NB4 (cell line): ENCODE data around the gene ZNF79.

Source experiments
- DNase-seq: peaks from one replicate; pipeline ENCODE4 v3.0.0; 2010; ENCODE audit warnings: low read depth
- H3K4me3 ChIP-seq: one replicate; pipeline ENCODE4 v1.5.1; 2011; ENCODE audit warnings: mild to moderate bottlenecking, low read depth, low read length, moderate library complexity
- MYC ChIP-seq: IDR thresholded peaks from 2 replicates; pipeline ENCODE4 v1.6.1; 2011; ENCODE audit warnings: low read depth, low read length
- POLR2A ChIP-seq: IDR thresholded peaks from 2 replicates; pipeline ENCODE4 v1.6.1; 2011; ENCODE audit warnings: mild to moderate bottlenecking; ENCODE audit not compliant: insufficient read length; ENCODE audit errors: extremely low read depth
- TF ChIP-seq, protein P1 (sequence below): IDR thresholded peaks from 2 replicates; pipeline ENCODE4 v1.6.1; 2011; ENCODE audit warnings: low read depth, low read length
- TF ChIP-seq, protein P2 (sequence below): IDR thresholded peaks from one replicate; pipeline ENCODE4 v1.5.1; 2012; ENCODE audit warnings: low read depth, low read length

The ZNF79 gene

DNA sequence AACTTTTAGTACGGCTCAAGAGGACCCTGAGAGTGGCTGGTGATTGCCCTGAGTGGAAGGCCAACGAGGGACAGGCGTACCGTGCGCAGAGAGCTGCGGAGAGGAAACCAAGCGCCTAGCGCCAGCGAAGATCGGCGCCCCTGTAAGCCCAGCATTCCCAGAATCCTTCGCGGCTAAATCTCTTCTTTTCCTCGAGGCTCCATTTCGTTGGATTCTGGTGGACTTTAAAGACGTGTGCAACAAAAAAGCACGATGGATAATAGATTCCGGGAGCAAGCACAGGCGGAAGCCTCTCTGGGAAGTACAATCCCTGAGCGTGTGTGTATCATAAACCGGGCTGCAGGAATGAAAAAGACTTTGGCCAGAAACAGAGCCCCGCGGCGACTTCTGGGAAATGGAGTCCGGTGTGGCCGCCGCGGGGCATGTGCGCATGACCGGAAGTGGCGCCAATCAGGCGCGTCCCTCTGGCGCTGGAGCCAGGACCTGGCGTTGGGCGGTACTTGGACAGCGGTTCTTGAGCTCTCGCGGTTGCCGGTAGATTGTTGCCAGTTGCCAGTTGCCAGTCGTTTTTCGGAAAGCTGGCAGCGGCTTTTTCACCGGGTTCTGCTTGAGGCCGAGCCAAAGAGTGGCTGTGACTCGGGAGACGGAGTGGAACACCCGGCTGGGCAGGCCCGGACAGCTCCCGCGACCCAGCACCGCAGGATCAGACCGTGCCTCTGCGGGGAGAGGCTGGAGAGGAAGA, at the start of gene ZNF79:
Gene ZNF79, plus strand, starts transcription at position 449 of the 742 bp plus-strand sequence. CDS start 406 bp downstream, outside the sequence.
- DNase-seq: peak; percentile 92
- TF ChIP-seq, protein P1, sequence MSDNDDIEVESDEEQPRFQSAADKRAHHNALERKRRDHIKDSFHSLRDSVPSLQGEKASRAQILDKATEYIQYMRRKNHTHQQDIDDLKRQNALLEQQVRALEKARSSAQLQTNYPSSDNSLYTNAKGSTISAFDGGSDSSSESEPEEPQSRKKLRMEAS: peak; percentile 74
- TF ChIP-seq, protein P2, sequence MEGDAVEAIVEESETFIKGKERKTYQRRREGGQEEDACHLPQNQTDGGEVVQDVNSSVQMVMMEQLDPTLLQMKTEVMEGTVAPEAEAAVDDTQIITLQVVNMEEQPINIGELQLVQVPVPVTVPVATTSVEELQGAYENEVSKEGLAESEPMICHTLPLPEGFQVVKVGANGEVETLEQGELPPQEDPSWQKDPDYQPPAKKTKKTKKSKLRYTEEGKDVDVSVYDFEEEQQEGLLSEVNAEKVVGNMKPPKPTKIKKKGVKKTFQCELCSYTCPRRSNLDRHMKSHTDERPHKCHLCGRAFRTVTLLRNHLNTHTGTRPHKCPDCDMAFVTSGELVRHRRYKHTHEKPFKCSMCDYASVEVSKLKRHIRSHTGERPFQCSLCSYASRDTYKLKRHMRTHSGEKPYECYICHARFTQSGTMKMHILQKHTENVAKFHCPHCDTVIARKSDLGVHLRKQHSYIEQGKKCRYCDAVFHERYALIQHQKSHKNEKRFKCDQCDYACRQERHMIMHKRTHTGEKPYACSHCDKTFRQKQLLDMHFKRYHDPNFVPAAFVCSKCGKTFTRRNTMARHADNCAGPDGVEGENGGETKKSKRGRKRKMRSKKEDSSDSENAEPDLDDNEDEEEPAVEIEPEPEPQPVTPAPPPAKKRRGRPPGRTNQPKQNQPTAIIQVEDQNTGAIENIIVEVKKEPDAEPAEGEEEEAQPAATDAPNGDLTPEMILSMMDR: no peak
- peak; percentile 40; the same call in 1 of the 2 replicates for TF ChIP-seq MYC
- peak; percentile 46 for TF ChIP-seq POLR2A
- peak within 1 kb of the TSS; percentile 86 for H3K4me3 ChIP-seq

DNA sequence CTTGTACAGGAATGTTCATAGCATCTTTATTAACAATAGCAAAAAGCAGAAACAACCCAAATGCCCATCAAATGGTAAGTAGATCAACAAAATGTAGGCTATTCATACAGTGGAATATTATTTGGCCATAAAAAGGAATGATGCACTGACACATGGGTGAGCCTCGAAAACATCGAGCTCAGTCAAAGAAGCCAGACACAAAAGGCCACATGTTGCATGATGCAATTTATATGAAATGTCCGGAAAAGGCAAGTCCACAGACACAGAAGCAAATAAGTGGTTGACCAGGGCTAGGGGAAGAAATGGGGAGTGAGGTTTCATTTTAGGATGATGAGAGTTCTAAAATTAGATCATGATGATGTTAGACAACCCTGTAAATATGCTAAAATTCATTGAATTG, 43.7 kb upstream of the ZNF79 start:
- TF ChIP-seq, protein P1: no peak
- no peak for TF ChIP-seq POLR2A
- TF ChIP-seq, protein P2: no peak
- no peak for DNase-seq
- H3K4me3 ChIP-seq: no peak overlapping the region

DNA sequence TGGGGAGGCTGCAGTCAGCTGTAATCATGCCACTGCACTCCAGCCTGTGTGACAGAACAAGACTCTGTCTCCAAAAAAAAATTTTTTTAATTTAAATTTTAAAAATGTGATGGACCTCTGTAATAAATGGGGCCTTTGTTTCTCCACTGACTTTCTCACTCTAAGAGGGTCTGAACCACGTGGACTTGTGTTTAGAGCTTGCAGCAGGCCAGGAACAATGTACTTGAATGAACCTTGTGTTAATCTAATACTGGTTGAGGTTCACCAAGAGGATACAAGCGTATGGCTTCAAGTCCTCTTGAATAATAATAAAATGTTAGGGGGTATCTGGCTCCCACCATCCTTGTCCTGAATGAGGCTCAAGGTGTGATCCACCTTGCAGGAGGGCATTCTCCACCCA, 41.6 kb upstream of the ZNF79 start:
- no peak for DNase-seq
- no peak overlapping the region for H3K4me3 ChIP-seq
- TF ChIP-seq, protein P2: no peak
- no peak for TF ChIP-seq POLR2A
- TF ChIP-seq, protein P1: no peak
- no peak for TF ChIP-seq MYC

DNA sequence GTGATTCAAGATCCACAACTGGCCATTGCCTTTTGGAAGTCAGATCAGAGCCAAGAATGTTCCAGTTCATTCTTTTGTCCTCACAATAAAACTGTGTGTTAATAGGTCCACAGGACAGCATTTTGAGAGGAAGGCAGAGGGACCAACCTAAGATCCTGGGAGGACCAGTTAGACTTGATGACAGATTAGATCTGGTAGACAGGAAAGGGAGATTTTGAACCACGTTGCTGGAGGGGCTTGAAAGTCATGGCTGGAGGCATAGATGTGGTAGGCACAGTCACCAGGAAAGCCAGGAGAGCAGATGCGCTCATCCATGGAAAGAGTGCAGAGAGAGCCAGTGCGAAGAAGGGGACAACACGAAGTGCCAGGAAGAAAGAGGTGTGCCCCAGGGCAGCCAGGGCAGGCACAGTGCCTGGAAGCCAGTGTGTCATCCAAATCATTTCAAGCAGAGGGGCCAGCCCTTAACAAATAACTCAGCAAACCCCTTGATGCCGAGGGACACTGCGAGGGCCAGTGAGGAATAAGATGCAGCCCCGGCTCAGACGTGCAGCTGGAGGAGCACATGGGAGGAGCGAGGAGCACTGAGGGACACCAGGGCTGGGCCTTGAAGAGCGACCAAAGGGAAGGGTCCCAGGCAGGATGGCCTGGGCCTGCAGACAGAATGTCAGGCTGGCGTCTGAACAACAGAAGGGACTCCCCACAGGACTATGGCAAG, 40.0 kb upstream of the ZNF79 start:
- no peak for DNase-seq
- no peak overlapping the region for H3K4me3 ChIP-seq
- TF ChIP-seq MYC: no peak
- no peak for TF ChIP-seq POLR2A
- TF ChIP-seq, protein P1: no peak
- TF ChIP-seq, protein P2: no peak

DNA sequence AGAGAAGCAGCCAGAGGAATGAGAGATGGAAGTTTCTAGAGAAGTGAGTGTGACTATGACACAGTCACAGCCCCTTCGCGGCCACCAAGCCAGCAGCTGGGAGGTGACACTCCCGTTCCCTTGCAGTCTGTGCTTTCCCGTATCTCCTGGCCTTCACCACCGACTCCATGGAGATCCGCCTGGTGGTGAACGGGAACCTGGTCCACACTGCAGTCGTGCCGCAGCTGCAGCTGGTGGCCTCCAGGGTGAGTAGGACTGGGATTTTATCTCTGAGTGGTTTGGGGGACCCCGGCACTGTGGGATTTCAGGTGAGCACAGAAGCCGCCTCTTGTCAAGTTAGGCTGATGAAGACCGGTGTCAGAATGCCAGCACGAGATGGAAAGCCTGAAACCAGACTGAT, 39.3 kb upstream of the ZNF79 start:
- no peak overlapping the region for H3K4me3 ChIP-seq
- TF ChIP-seq, protein P1: no peak
- TF ChIP-seq POLR2A (no peak), MYC (no peak)
- TF ChIP-seq, protein P2: no peak
- no peak for DNase-seq
